ENCODE measurements around the gene MEGF11. TPM values are rescaled to one million over a fixed set of nuclear protein-coding genes. Genes with fewer than 3 reads are reported as not detected.

Gene MEGF11
- polyA plus RNA-seq, 1 experiment, result 0.04 TPM

DNA sequence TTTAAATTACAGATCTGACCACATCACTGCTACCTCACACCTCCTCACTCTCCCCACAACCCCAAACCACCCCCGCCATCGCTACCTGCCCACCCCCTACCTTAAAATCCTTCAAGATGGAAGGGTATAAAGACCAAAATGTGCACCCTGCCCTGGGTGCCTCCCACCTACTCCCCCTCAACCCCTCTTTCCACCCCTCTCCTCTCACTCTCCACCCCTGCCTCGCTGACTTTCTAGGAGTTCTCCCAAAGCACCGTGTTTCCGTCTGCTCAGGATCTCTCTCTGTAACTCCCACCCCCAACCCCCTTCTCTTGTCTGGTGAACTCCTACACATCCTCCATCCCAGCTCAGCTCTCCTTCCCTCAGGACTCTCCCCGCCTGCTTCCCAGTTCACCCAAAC, 69.1 kb downstream of the MEGF11 start:
- Histone ChIP-seq H3K36me3 (ENCODE audit: control insufficient read depth, insufficient read depth, low read length) (no peaks in the 10 kb centered on the region), H3K27me3 (ENCODE audit: control insufficient read depth, insufficient read depth, low read length) (peaks cover 28% of the 10 kb centered on the region), H3K4me3 (ENCODE audit: low read depth, low read length) (no peak overlapping the region)
- ChIA-PET POLR2A (no interaction called here), CTCF (interaction anchor here (0.6 kb wide), 1 partner anchor 14 kb away, joined by 4 read pairs; no protein-coding TSS in a partner anchor)
- DNase-seq (ENCODE audit: low read depth), result no peak
- TF ChIP-seq, protein P1, sequence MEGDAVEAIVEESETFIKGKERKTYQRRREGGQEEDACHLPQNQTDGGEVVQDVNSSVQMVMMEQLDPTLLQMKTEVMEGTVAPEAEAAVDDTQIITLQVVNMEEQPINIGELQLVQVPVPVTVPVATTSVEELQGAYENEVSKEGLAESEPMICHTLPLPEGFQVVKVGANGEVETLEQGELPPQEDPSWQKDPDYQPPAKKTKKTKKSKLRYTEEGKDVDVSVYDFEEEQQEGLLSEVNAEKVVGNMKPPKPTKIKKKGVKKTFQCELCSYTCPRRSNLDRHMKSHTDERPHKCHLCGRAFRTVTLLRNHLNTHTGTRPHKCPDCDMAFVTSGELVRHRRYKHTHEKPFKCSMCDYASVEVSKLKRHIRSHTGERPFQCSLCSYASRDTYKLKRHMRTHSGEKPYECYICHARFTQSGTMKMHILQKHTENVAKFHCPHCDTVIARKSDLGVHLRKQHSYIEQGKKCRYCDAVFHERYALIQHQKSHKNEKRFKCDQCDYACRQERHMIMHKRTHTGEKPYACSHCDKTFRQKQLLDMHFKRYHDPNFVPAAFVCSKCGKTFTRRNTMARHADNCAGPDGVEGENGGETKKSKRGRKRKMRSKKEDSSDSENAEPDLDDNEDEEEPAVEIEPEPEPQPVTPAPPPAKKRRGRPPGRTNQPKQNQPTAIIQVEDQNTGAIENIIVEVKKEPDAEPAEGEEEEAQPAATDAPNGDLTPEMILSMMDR (IDR thresholded peaks at IDR 0.05; ENCODE audit: insufficient read depth, low read depth, low read length), result no peak

DNA sequence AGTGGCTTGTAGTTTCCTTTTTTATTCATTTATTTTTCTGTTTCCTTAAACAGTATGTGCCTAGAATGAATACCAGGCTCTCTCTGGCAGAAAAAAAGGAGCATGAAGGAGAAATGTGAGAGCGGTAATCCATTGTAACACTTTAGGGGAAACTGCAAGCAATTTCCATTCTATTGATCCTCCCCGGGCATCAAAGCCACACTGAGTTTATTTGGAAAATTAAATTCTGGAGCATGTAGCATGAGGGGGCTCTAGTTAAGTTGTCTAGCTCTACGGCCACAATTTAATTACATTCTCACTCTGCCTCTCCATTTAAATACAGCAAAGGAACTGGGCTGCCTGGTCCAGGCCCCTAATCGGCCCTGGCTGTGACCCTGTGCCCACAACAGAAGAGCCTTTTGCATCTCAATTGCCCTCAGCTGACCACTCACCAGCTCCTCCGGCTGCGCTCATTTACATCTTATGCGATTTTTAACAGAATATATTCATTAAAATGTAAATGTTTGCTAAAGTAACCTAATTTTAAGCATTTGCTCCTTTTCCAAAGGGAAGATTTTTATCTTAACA, 72.9 kb downstream of the MEGF11 start:
- CTCF ChIA-PET, result no interaction called here

DNA sequence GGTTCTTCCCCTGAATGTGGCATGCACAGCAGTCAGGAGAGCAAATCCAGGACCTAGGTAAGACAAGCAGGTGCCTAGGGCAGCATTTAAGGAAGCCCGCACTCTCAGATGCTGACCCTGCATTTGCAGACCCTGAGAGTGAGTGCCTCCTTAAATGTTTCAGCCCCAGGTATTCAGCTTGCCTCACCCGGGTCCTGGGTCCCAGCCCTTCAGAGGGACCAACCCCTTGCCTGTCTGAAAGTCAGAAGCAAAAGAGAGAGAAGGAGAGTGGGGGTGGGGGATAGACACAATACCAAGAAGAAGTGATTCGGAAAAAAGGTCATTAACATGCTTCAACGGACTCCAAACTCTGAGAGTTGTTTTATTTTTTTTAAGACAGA, 75.0 kb downstream of the MEGF11 start:
- ChIA-PET CTCF (interaction anchor here (1.6 kb wide), 1 partner anchor 14 kb away, joined by 3 read pairs; no protein-coding TSS in a partner anchor), POLR2A (no interaction called here)
- no peak for DNase-seq (ENCODE audit: low read depth)
- Histone ChIP-seq H3K36me3 (ENCODE audit: control insufficient read depth, insufficient read depth, low read length) (no peaks in the 10 kb centered on the region), H3K27me3 (ENCODE audit: control insufficient read depth, insufficient read depth, low read length) (peaks cover 18% of the 10 kb centered on the region), H3K4me3 (ENCODE audit: low read depth, low read length) (no peak overlapping the region)
- TF ChIP-seq, protein P1 (IDR thresholded peaks at IDR 0.05; ENCODE audit: insufficient read depth, low read depth, low read length), result no peak

More for the DNA sequence above, 72.9 kb downstream of the MEGF11 start:
- Histone ChIP-seq H3K4me3 (ENCODE audit: low read depth, low read length) (no peak overlapping the region), H3K27me3 (ENCODE audit: control insufficient read depth, insufficient read depth, low read length) (peaks cover 20% of the 10 kb centered on the region), H3K36me3 (ENCODE audit: control insufficient read depth, insufficient read depth, low read length) (no peaks in the 10 kb centered on the region)
- TF ChIP-seq, protein P1 (IDR thresholded peaks at IDR 0.05; ENCODE audit: insufficient read depth, low read depth, low read length), result no peak
- POLR2A ChIA-PET, result no interaction called here
- no peak for DNase-seq (ENCODE audit: low read depth)

DNA sequence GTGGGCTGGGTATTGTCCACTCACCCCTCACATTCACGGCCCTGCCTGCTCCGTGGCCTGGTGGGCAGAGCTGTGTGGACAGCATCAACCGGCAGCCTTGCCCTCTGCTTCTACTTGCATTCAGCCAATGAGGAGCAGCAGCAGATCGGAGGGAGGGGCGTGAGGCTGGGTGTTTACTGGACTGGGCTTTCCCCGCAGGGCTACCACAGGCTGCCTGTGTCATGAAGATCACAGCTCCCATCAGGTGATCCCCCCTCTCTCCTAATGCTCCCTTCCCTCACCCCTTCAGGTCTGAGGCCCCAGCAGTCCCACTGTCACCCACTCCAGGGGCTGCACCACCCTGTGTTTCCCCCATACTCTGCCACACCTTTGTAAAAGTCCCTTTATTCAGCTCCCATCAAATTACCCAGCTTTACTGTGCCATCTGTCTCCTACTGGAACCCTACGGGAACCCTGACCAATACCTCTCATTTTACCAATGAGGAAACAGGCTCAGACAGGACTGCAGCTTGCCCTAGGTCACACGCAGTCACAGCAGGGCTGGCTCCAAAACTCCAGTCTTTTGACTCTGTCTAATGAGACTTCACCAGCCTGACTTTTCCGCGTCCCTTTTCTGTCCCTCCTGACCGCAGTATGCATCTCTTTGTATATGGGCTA, 81.1 kb downstream of the MEGF11 start:
- CTCF ChIA-PET, result interaction anchor here (0.8 kb wide), 1 partner anchor 9 kb away, joined by 4 read pairs; no protein-coding TSS in a partner anchor
- POLR2A ChIA-PET, result no interaction called here
- DNase-seq (ENCODE audit: low read depth), result no peak

DNA sequence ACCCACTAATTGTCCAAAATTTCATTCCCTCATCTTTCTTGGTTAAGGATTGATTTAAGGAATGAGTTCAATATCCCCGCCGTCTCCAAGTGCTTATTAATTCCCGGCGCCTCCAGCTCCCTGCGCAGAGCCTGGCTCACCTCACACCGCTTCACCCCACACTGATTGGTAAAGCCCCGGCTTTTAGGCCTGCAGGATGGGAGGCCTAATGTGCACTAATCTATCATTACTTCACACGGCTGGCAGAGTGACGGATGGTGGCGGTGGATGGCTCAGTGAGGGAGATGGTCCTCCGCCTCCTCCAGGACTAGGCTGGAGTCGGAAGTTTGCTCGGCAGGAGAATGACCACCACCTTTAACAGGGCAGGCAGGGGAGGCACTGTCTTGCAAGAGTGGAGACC, 81.7 kb downstream of the MEGF11 start:
- Histone ChIP-seq H3K4me3 (ENCODE audit: low read depth, low read length) (no peak overlapping the region), H3K36me3 (ENCODE audit: control insufficient read depth, insufficient read depth, low read length) (no peaks in the 10 kb centered on the region), H3K27me3 (ENCODE audit: control insufficient read depth, insufficient read depth, low read length) (peaks cover 13% of the 10 kb centered on the region)
- no peak for DNase-seq (ENCODE audit: low read depth)
- CTCF ChIA-PET, result interaction anchor here (0.8 kb wide), 1 partner anchor 8 kb away, joined by 4 read pairs; no protein-coding TSS in a partner anchor
- POLR2A ChIA-PET, result no interaction called here
- TF ChIP-seq, protein P1 (IDR thresholded peaks at IDR 0.05; ENCODE audit: insufficient read depth, low read depth, low read length), result no peak

More for the DNA sequence above, 81.1 kb downstream of the MEGF11 start:
- Histone ChIP-seq H3K27me3 (ENCODE audit: control insufficient read depth, insufficient read depth, low read length) (peaks cover 13% of the 10 kb centered on the region), H3K4me3 (ENCODE audit: low read depth, low read length) (no peak overlapping the region), H3K36me3 (ENCODE audit: control insufficient read depth, insufficient read depth, low read length) (no peaks in the 10 kb centered on the region)
- TF ChIP-seq, protein P1 (IDR thresholded peaks at IDR 0.05; ENCODE audit: insufficient read depth, low read depth, low read length), result no peak
